Endothelial cell of umbilical vein (primary cell): Measurements from ENCODE around the gene SRRD. TPM values are rescaled to one million over a fixed set of nuclear protein-coding genes. Genes with fewer than 3 reads are reported as not detected.

Experiments used
- BruUV-seq: library from RNA; stranded (reverse); fragments of 400-500 nt; replicated peaks from 2 replicates; lab custom pipeline; 2021; lab: Mats Ljungman, UMichigan
- CTCF ChIA-PET: fragments of 300-600, 350-600 bp; sonication (Branson Sonifier 250); formaldehyde crosslinking; loops from one replicate; lab custom pipeline; 2021; ENCODE audit warnings: antibody characterized with exemption, inconsistent platforms; lab: Charles Lee
- POLR2A ChIA-PET: fragments of 300-600, 350-600 bp; sonication (Branson Sonifier 250); formaldehyde crosslinking; loops from one replicate; lab custom pipeline; 2021; ENCODE audit warnings: antibody characterized with exemption, inconsistent platforms; lab: Charles Lee
- DNase-seq: peaks from one replicate; pipeline ENCODE4 v3.0.0-alpha.2; 2011; ENCODE audit warnings: low read depth, low spot score
- FAIRE-seq: peaks from 2 replicates; lab custom pipeline; 2011; peaks lifted over from hg19 to GRCh38; lab: Jason Lieb, UNC
- H2AFZ ChIP-seq: 2 replicates; pipeline ENCODE4 v1.6.0; 2012; ENCODE audit warnings: low read depth, low read length, control low read depth, inconsistent platforms
- H3K27ac ChIP-seq: 2 replicates; pipeline ENCODE4 v1.5.1; 2011; ENCODE audit warnings: low read depth, mild to moderate bottlenecking, control low read depth, low read length, moderate library complexity; ENCODE audit not compliant: insufficient read depth
- H3K27me3 ChIP-seq, 2 experiments: 2 replicates each; pipeline versions ENCODE4 v1.6.0 to v1.6.1; 2011; ENCODE audit warnings: low read length in 2 of 2, mixed read lengths in 1 of 2; ENCODE audit not compliant: control insufficient read depth in 2 of 2, insufficient read depth in 2 of 2
- H3K36me3 ChIP-seq, 2 experiments: 2 replicates in 1 of 2; 3 replicates in 1 of 2; pipeline ENCODE4 v1.5.1; 2011; ENCODE audit warnings: low read length in 2 of 2, mild to moderate bottlenecking in 1 of 2, moderate library complexity in 1 of 2; ENCODE audit not compliant: control insufficient read depth in 2 of 2, insufficient read depth in 2 of 2; ENCODE audit errors: extremely low read depth in 1 of 2
- H3K4me1 ChIP-seq: 3 replicates; pipeline ENCODE4 v1.5.1; 2011; ENCODE audit warnings: mild to moderate bottlenecking, low read length; ENCODE audit not compliant: control insufficient read depth, insufficient read depth; ENCODE audit errors: extremely low read depth
- H3K4me2 ChIP-seq: 2 replicates; pipeline ENCODE4 v1.6.1; 2011; ENCODE audit warnings: low read length, control low read depth, mixed read lengths; ENCODE audit not compliant: insufficient read depth
- H3K4me3 ChIP-seq, 3 experiments: fragments of 200-600 bp in 1 of 3; sonication (generic), shearing (Covaris generic) in 1 of 3; replicated peaks in 1 of 3; 2 replicates each; pipeline ENCODE4 v1.5.1; 2011 to 2016; ENCODE audit warnings: control low read depth in 3 of 3, low read length in 3 of 3, mild to moderate bottlenecking in 2 of 3, inconsistent platforms in 1 of 3, low read depth in 1 of 3, moderate library complexity in 1 of 3; ENCODE audit not compliant: insufficient read depth in 1 of 3
- H3K79me2 ChIP-seq: 2 replicates; pipeline ENCODE4 v1.6.0; 2012; ENCODE audit warnings: low read length, inconsistent platforms; ENCODE audit not compliant: control insufficient read depth, insufficient read depth
- H3K9ac ChIP-seq: replicated peaks from 2 replicates; pipeline ENCODE3; 2011; ENCODE audit warnings: low read length, control low read depth; ENCODE audit not compliant: insufficient read depth; ENCODE audit errors: extremely low read depth
- H3K9me1 ChIP-seq: replicated peaks from 3 replicates; pipeline ENCODE4 v1.6.0; 2011; ENCODE audit warnings: mild to moderate bottlenecking, low read length; ENCODE audit not compliant: control insufficient read depth, insufficient read depth; ENCODE audit errors: extremely low read depth
- H3K9me3 ChIP-seq: replicated peaks from 2 replicates; pipeline ENCODE4 v1.5.1; 2012; ENCODE audit warnings: low read length, inconsistent platforms; ENCODE audit not compliant: control insufficient read depth, insufficient read depth
- H4K20me1 ChIP-seq: replicated peaks from 2 replicates; pipeline ENCODE3; 2011; ENCODE audit warnings: mild to moderate bottlenecking, low read length; ENCODE audit not compliant: control insufficient read depth, insufficient read depth; ENCODE audit errors: extremely low read depth
- EZH2 ChIP-seq: IDR thresholded peaks from 2 replicates; pipeline ENCODE4 v1.6.1; 2012; ENCODE audit warnings: borderline replicate concordance, low read depth, mild to moderate bottlenecking, moderate library complexity, low read length, inconsistent platforms; ENCODE audit not compliant: severe bottlenecking
- FOS ChIP-seq: IDR thresholded peaks from 2 replicates; pipeline ENCODE4 v1.6.1; 2011; ENCODE audit warnings: mild to moderate bottlenecking, low read length, moderate library complexity, borderline replicate concordance; ENCODE audit not compliant: insufficient read depth
- GATA2 ChIP-seq: IDR thresholded peaks from 2 replicates; pipeline ENCODE4 v1.7.0; 2011; ENCODE audit warnings: low read depth, mild to moderate bottlenecking, moderate library complexity, mixed read lengths, low read length; ENCODE audit not compliant: insufficient read length, insufficient read depth
- JUN ChIP-seq: IDR thresholded peaks from 2 replicates; pipeline ENCODE4 v1.6.1; 2011; ENCODE audit warnings: borderline replicate concordance, low read depth; ENCODE audit not compliant: insufficient read length, insufficient read depth
- MYC ChIP-seq: IDR thresholded peaks from one replicate; pipeline ENCODE4 v1.6.1; 2011; ENCODE audit warnings: mild to moderate bottlenecking, low read depth, low read length
- POLR2A ChIP-seq: IDR thresholded peaks from 2 replicates; pipeline ENCODE4 v1.6.1; 2012; ENCODE audit warnings: low read depth, mild to moderate bottlenecking, control low read depth, low read length
- POLR2AphosphoS5 ChIP-seq: IDR thresholded peaks from 2 replicates; pipeline ENCODE4 v1.6.1; 2012; ENCODE audit warnings: low read depth, mild to moderate bottlenecking, control low read depth, low read length, moderate library complexity; ENCODE audit not compliant: insufficient read depth
- dilution Hi-C: fragments of 300-500 bp; cut with MboI; formaldehyde crosslinking; loops from one replicate; pipeline ENCODE4 v1.15.0; 2019; ENCODE audit warnings: low sequenced_read_pairs; ENCODE audit not compliant: extremely low pct_ligation_motif_present
- intact Hi-C: fragments of 100-400 bp; cut with micrococcal nuclease; formaldehyde crosslinking; loops from one replicate; pipeline ENCODE4 v1.10.0; 2022
- polyA plus RNA-seq, 4 experiments: library from polyadenylated mRNA; depleted of rRNA in 3 of 4; stranded (reverse) in 3 of 4; unstranded in 1 of 4; fragments of >200 nt; gene quantifications; 2 replicates each; pipeline versions ENCODE4 v1.2.1 to v1.2.3, GENCODE V29; 2011 to 2012; ENCODE audit warnings: missing spikeins in 1 of 4
- total RNA-seq: library from RNA; stranded (reverse); gene quantifications from 2 replicates; pipeline ENCODE4 v1.2.3, GENCODE V29; 2021
- TF ChIP-seq, protein P1 (sequence below): IDR thresholded peaks from 2 replicates; pipeline ENCODE4 v1.6.1; 2011; ENCODE audit not compliant: insufficient read depth, insufficient read length
- TF ChIP-seq, protein P2 (sequence below), 2 donors: IDR thresholded peaks; 1 replicate in 1 of 2; 2 replicates in 1 of 2; pipeline ENCODE4 v1.5.1; 2011; ENCODE audit warnings: low read length in 2 of 2, mild to moderate bottlenecking in 2 of 2, moderate library complexity in 2 of 2, control low read depth in 1 of 2, inconsistent platforms in 1 of 2, low read depth in 1 of 2; ENCODE audit not compliant: insufficient read depth in 1 of 2; ENCODE audit errors: extremely low read depth in 1 of 2

The SRRD gene
- total and polyA plus RNA-seq, 2 donors (not counting 3 experiments of a cell fraction or from before 2014, with no cell fraction given) = 23.4 to 24.2 TPM

DNA sequence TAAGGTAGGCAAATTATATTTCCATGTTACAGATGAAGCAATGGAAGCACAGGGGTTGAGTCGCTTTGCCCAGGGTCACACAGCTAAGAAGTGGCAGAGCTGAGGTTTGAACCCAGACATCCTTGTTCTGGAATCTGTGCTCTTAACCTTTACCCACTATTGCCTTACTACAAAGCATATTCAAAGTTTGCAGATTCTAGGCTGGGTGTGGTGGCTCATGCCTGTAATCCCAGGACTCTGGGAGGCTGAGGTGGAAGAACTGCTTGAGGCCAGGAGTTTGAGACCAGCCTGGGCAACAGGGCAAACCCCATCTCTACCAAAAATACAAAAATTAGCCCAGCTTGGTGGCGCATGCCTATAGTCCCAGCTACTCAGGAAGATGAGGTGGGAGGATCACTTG, 56.4 kb downstream of the SRRD start:
- no peaks in the 10 kb centered on the region for H3K9me3 ChIP-seq
- no peak overlapping the region for H3K27ac ChIP-seq
- H3K4me3 ChIP-seq = no peak overlapping the region
- ChIA-PET CTCF (no interaction called here), POLR2A (no interaction called here)
- peaks cover 0 to 46% of the 10 kb centered on the region in 2 experiments for H3K36me3 ChIP-seq
- TF ChIP-seq EZH2 (no peak), FOS (no peak), JUN (no peak), GATA2 (no peak), MYC (no peak), POLR2AphosphoS5 (no peak), POLR2A (no peak)
- TF ChIP-seq, protein P1, sequence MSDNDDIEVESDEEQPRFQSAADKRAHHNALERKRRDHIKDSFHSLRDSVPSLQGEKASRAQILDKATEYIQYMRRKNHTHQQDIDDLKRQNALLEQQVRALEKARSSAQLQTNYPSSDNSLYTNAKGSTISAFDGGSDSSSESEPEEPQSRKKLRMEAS = no peak
- TF ChIP-seq, protein P2, sequence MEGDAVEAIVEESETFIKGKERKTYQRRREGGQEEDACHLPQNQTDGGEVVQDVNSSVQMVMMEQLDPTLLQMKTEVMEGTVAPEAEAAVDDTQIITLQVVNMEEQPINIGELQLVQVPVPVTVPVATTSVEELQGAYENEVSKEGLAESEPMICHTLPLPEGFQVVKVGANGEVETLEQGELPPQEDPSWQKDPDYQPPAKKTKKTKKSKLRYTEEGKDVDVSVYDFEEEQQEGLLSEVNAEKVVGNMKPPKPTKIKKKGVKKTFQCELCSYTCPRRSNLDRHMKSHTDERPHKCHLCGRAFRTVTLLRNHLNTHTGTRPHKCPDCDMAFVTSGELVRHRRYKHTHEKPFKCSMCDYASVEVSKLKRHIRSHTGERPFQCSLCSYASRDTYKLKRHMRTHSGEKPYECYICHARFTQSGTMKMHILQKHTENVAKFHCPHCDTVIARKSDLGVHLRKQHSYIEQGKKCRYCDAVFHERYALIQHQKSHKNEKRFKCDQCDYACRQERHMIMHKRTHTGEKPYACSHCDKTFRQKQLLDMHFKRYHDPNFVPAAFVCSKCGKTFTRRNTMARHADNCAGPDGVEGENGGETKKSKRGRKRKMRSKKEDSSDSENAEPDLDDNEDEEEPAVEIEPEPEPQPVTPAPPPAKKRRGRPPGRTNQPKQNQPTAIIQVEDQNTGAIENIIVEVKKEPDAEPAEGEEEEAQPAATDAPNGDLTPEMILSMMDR (IDR thresholded peaks at IDR 0.05; ENCODE audit: extremely low read depth in 1 of 2, insufficient read depth in 1 of 2, low read depth in 1 of 2, low read length in 2 of 2) = no peak
- BruUV-seq = no TSS peak
- H3K4me1 ChIP-seq = no peaks in the 10 kb centered on the region
- DNase-seq (no peak), FAIRE-seq (no peak)
- no peaks in the 10 kb centered on the region for H4K20me1 ChIP-seq
- H3K27me3 ChIP-seq = no peaks in the 10 kb centered on the region
- H3K4me2 ChIP-seq = no peak overlapping the region
- no peak overlapping the region for H3K9ac ChIP-seq
- intact Hi-C loops (no loop called here), dilution Hi-C loops (no loop called here)
- H3K9me1 ChIP-seq = no peaks in the 10 kb centered on the region
- no peak overlapping the region for H2AFZ ChIP-seq
- no peaks in the 10 kb centered on the region for H3K79me2 ChIP-seq
